ENCODE data around the gene PTAFR.
A peak's percentile ranks its signal among the peaks of the same experiment; 100 is the strongest.

Gene PTAFR

GRCh38 chr1:28178690-28179485 is 2.4 kb upstream of the PTAFR start:
- DNase-seq (ENCODE audit: low read depth in 2 of 3, low spot score in 1 of 3) = no peak

GRCh38 chr1:28175955-28176485 is 470 bp downstream of the PTAFR start:
- no peak for DNase-seq (ENCODE audit: low read depth in 2 of 3, low spot score in 1 of 3)

GRCh38 chr1:28173980-28174297 is 2.6 kb downstream of the PTAFR start:
- no peak for DNase-seq (ENCODE audit: low read depth in 2 of 3, low spot score in 1 of 3)

- DNase-seq (ENCODE audit: low read depth in 2 of 3, low spot score in 1 of 3) = no peak
These were observed 3.1 kb downstream of the PTAFR start for GRCh38 chr1:28173151-28173979.

GRCh38 chr1:28172713-28173150 is 3.8 kb downstream of the PTAFR start:
- peak; percentile 28 to 30 (median 28) for DNase-seq (ENCODE audit: low read depth in 2 of 3, low spot score in 1 of 3)

GRCh38 chr1:28171246-28171645 is 5.2 kb downstream of the PTAFR start:
- DNase-seq (ENCODE audit: low read depth in 2 of 3, low spot score in 1 of 3) = no peak

- DNase-seq (ENCODE audit: low read depth in 2 of 3, low spot score in 1 of 3) = no peak
These were observed 6.4 kb downstream of the PTAFR start for GRCh38 chr1:28170001-28170596.

GRCh38 chr1:28163496-28164161 is 12.9 kb downstream of the PTAFR start:
- no peak for DNase-seq (ENCODE audit: low read depth in 2 of 3, low spot score in 1 of 3)

GRCh38 chr1:28162151-28162550 is 14.3 kb downstream of the PTAFR start:
- DNase-seq (ENCODE audit: low read depth in 2 of 3, low spot score in 1 of 3) = no peak

GRCh38 chr1:28161751-28162150 is 14.7 kb downstream of the PTAFR start:
- DNase-seq (ENCODE audit: low read depth in 2 of 3, low spot score in 1 of 3) = no peak

- no peak for DNase-seq (ENCODE audit: low read depth in 2 of 3, low spot score in 1 of 3)
These were observed 15.7 kb downstream of the PTAFR start for GRCh38 chr1:28160782-28161266.

- no peak for DNase-seq (ENCODE audit: low read depth in 2 of 3, low spot score in 1 of 3)
These were observed 16.8 kb downstream of the PTAFR start for GRCh38 chr1:28159680-28160079.

GRCh38 chr1:28159243-28159642 is 17.2 kb downstream of the PTAFR start:
- no peak for DNase-seq (ENCODE audit: low read depth in 2 of 3, low spot score in 1 of 3)

GRCh38 chr1:28157894-28158293 is 18.6 kb downstream of the PTAFR start:
- DNase-seq (ENCODE audit: low read depth in 2 of 3, low spot score in 1 of 3) = no peak

- DNase-seq (ENCODE audit: low read depth in 2 of 3, low spot score in 1 of 3) = no peak
These were observed 19.7 kb downstream of the PTAFR start for GRCh38 chr1:28156821-28157220.

GRCh38 chr1:28155628-28156027 is 20.9 kb downstream of the PTAFR start:
- no peak for DNase-seq (ENCODE audit: low read depth in 2 of 3, low spot score in 1 of 3)

GRCh38 chr1:28154078-28154594 is 22.4 kb downstream of the PTAFR start:
- no peak for DNase-seq (ENCODE audit: low read depth in 2 of 3, low spot score in 1 of 3)

GRCh38 chr1:28150125-28150780 is 26.2 kb downstream of the PTAFR start:
- no peak for DNase-seq (ENCODE audit: low read depth in 2 of 3, low spot score in 1 of 3)

- no peak for DNase-seq (ENCODE audit: low read depth in 2 of 3, low spot score in 1 of 3)
These were observed 27.7 kb downstream of the PTAFR start for GRCh38 chr1:28148880-28149195.

- DNase-seq (ENCODE audit: low read depth in 2 of 3, low spot score in 1 of 3) = no peak
These were observed 29.0 kb downstream of the PTAFR start for GRCh38 chr1:28147264-28148094.
